Measurements from ENCODE around the gene ZNF853. TPM values are rescaled to one million over a fixed set of nuclear protein-coding genes. Genes with fewer than 3 reads are reported as not detected.

ZNF853 gene
- total and polyA plus RNA-seq, 10 of the 15 experiments (the other 5 are each of a cell fraction or from before 2014, with no cell fraction given): 0.04 to 0.26 (median 0.05) TPM; not detected in 4

- TF ChIP-seq STAT1 (conservative IDR thresholded peaks at IDR 0.05): no peak
- TF ChIP-seq ATF3 (IDR thresholded peaks at IDR 0.05; ENCODE audit: borderline replicate concordance, extremely low read depth, low read depth, low read length): no peak
- no peak for TF ChIP-seq FOXK2 (IDR thresholded peaks at IDR 0.05)
- TF ChIP-seq BCL11A (IDR thresholded peaks at IDR 0.05; ENCODE audit: low read depth, low read length): 0 out of 2 replicates have a peak, but pooled peaks have one; percentile 6
- no peak for TF ChIP-seq NRF1 (conservative IDR thresholded peaks at IDR 0.05; ENCODE audit: low read depth, low read length)
- TF ChIP-seq CBX3 (IDR thresholded peaks at IDR 0.05; ENCODE audit: borderline replicate concordance, low read depth): no peak
- TF ChIP-seq CEBPZ (IDR thresholded peaks at IDR 0.05; ENCODE audit: low read depth, low read length): no peak
- no peak for TF ChIP-seq ZBTB40 (IDR thresholded peaks at IDR 0.05; ENCODE audit: borderline replicate concordance)
- peak; percentile 26; the same call in 1 of the 2 replicates for TF ChIP-seq TCF3 (IDR thresholded peaks at IDR 0.05; ENCODE audit: borderline replicate concordance, insufficient read depth, low read depth, low read length)
- no peak for TF ChIP-seq ATF7 (IDR thresholded peaks at IDR 0.05; ENCODE audit: low read depth)
- no peak for TF ChIP-seq CHD1 (IDR thresholded peaks at IDR 0.05; ENCODE audit: low read depth, low read length)
- TF ChIP-seq SMAD5 (IDR thresholded peaks at IDR 0.05; ENCODE audit: low read depth): no peak
- peak; percentile 36; the same call in 1 of the 2 replicates for TF ChIP-seq SPI1 (IDR thresholded peaks at IDR 0.05; ENCODE audit: borderline replicate concordance, insufficient read depth, low read depth, low read length)
- no peak for TF ChIP-seq CEBPB (IDR thresholded peaks at IDR 0.05; ENCODE audit: borderline replicate concordance in 1 of 2, low read depth in 2 of 2, low read length in 2 of 2)
- no peak for TF ChIP-seq WRNIP1 (IDR thresholded peaks at IDR 0.05; ENCODE audit: borderline replicate concordance, low read depth, low read length)
- TF ChIP-seq BCL3 (IDR thresholded peaks at IDR 0.05; ENCODE audit: borderline replicate concordance, insufficient read depth, low read depth, low read length, poor library complexity, severe bottlenecking): peak; percentile 6
- no peak for TF ChIP-seq BRCA1 (IDR thresholded peaks at IDR 0.05; ENCODE audit: low read depth, low read length)
- TF ChIP-seq HDAC6 (IDR thresholded peaks at IDR 0.05; ENCODE audit: unreplicated experiment): no peak
- TF ChIP-seq SP1 (IDR thresholded peaks at IDR 0.05; ENCODE audit: low read depth, low read length): peak; percentile 59
- TF ChIP-seq CHD4 (IDR thresholded peaks at IDR 0.05): no peak
- no peak for TF ChIP-seq STAT3 (IDR thresholded peaks at IDR 0.05; ENCODE audit: low read depth, low read length)
Observed at GRCh38 chr7:6589829-6590644, 25.4 kb upstream of the ZNF853 start, which contains the start of gene INTS15 (continued).
